HG02798 (cell line): ENCODE results near the gene TMTC2.

Experiments
- ATAC-seq: cut with Tn5 transposase; IDR thresholded peaks from one replicate; pipeline ENCODE4 v1.9.1; 2021; ENCODE audit warnings: mild to moderate bottlenecking; ENCODE audit not compliant: unreplicated experiment, poor library complexity

Gene TMTC2

GRCh38 chr12:82675246-82675645 lies 11.5 kb upstream of the TMTC2 start:
- ATAC-seq: no peak

- ATAC-seq: no peak
Measured at GRCh38 chr12:82682326-82682725, 4.4 kb upstream of the TMTC2 start.

- no peak for ATAC-seq
Measured at GRCh38 chr12:82682851-82683261, 3.9 kb upstream of the TMTC2 start.

- peak; percentile 68 for ATAC-seq
Measured at GRCh38 chr12:82685790-82686167, 927 bp upstream of the TMTC2 start.

GRCh38 chr12:82687021-82688011 lies 610 bp downstream of the TMTC2 start:
- ATAC-seq: peak; percentile 36

GRCh38 chr12:82688035-82688501 lies 1.4 kb downstream of the TMTC2 start:
- no peak for ATAC-seq

GRCh38 chr12:82688596-82688995 lies 1.9 kb downstream of the TMTC2 start:
- ATAC-seq: no peak

- no peak for ATAC-seq
Measured at GRCh38 chr12:82690006-82690405, 3.3 kb downstream of the TMTC2 start.

- no peak for ATAC-seq
Measured at GRCh38 chr12:82691513-82691912, 4.8 kb downstream of the TMTC2 start.

- ATAC-seq: no peak
Measured at GRCh38 chr12:82694276-82694675, 7.6 kb downstream of the TMTC2 start.

GRCh38 chr12:82694970-82695369 lies 8.3 kb downstream of the TMTC2 start:
- ATAC-seq: no peak

- no peak for ATAC-seq
Measured at GRCh38 chr12:82695531-82695930, 8.8 kb downstream of the TMTC2 start.

GRCh38 chr12:82696543-82696942 lies 9.8 kb downstream of the TMTC2 start:
- ATAC-seq: no peak

GRCh38 chr12:82698708-82699564 lies 12.2 kb downstream of the TMTC2 start:
- no peak for ATAC-seq

GRCh38 chr12:82705774-82706173 lies 19.1 kb downstream of the TMTC2 start:
- no peak for ATAC-seq

- no peak for ATAC-seq
Measured at GRCh38 chr12:82708061-82708879, 21.6 kb downstream of the TMTC2 start.

- ATAC-seq: no peak
Measured at GRCh38 chr12:82709794-82710355, 23.2 kb downstream of the TMTC2 start.

GRCh38 chr12:82710741-82711140 lies 24.0 kb downstream of the TMTC2 start:
- ATAC-seq: no peak

GRCh38 chr12:82714427-82714826 lies 27.7 kb downstream of the TMTC2 start:
- no peak for ATAC-seq

- ATAC-seq: no peak
Measured at GRCh38 chr12:82721726-82722125, 35.0 kb downstream of the TMTC2 start.
